ENCODE measurements around the gene SGCA.

SGCA gene

GRCh38 chr17:50165867-50166517 lies at the start of gene SGCA:
SGCA (plus strand) TSS chr17:50166005; CDS start chr17:50166041, 36 bp downstream.
- Histone ChIP-seq H3K4me3 (ENCODE audit: low read depth in 1 of 2, low read length in 2 of 2) (no peak within 1 kb of the TSS), H3K27me3 (ENCODE audit: control insufficient read depth in 1 of 2, insufficient read depth in 2 of 2, low read length in 2 of 2) (no peaks in the 10 kb centered on the region), H3K9ac (ENCODE audit: low read depth in 1 of 2, low read length in 2 of 2) (no peak within 1 kb of the TSS), H3K9me3 (ENCODE audit: control insufficient read depth in 1 of 2, low read length in 2 of 2) (no peaks in the 10 kb centered on the region), H3K36me3 (ENCODE audit: control insufficient read depth in 1 of 2, insufficient read depth in 2 of 2, low read length in 2 of 2) (no peaks in the 10 kb centered on the region), H3K27ac (ENCODE audit: low read depth, low read length) (no peak within 1 kb of the TSS), H3K4me1 (ENCODE audit: control insufficient read depth in 1 of 2, insufficient read depth in 2 of 2, low read length in 2 of 2) (peaks cover 4 to 12% of the 10 kb centered on the region in 2 donors)

DNA sequence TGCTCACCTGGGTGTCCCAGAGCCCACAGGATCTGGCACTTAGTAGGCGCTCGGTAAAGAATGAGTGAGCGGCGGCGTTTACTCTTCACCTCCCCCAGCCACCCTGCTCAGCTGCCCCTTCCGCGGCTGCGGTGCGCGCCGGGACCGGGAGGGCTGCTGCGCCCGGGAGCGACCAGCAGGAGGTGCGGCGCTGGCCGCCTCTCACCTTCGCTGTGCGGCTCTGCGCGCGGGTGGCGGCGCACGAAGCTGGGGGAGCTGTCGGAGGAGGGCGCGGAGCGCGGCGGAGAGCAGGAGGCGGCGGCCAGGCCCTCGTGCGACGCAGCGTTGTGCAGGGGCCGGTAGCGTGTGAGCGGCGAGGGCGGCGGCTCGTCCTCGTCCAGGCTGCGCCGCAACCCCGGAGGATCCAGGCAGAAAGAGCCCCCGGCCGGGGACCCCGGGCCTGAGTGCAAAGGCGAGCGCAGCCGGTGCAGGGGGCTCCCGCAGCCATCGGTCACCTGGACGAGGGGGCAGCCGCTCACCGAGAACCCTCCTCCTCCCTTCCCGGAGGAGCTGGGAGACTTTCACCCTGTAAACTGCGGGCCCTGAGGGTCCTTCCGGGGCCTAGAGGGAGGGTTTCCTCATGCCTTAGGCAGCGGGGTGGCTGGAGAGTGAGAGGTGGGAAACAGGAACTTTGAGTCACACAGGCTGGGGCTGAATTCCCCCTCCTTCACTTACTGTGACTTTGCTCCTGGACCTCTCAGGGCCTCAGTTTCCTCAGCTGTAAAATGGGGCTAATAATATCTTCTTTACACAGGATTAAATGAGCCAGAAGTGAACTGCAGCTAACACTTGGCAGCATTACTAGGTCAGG lies 48.4 kb upstream of the SGCA start:
- Histone ChIP-seq H3K27me3 (ENCODE audit: control insufficient read depth in 1 of 2, insufficient read depth in 2 of 2, low read length in 2 of 2) (peaks cover 9 to 14% of the 10 kb centered on the region in 2 donors), H3K9me3 (ENCODE audit: control insufficient read depth in 1 of 2, low read length in 2 of 2) (no peaks in the 10 kb centered on the region), H3K36me3 (ENCODE audit: control insufficient read depth in 1 of 2, insufficient read depth in 2 of 2, low read length in 2 of 2) (no peaks in the 10 kb centered on the region), H3K27ac (ENCODE audit: low read depth, low read length) (no peak overlapping the region), H3K4me1 (ENCODE audit: control insufficient read depth in 1 of 2, insufficient read depth in 2 of 2, low read length in 2 of 2) (peaks cover 10 to 27% of the 10 kb centered on the region in 2 donors), H3K4me3 (ENCODE audit: low read depth in 1 of 2, low read length in 2 of 2) (no peak overlapping the region), H3K9ac (ENCODE audit: low read depth in 1 of 2, low read length in 2 of 2) (no peak overlapping the region)

- Histone ChIP-seq H3K4me1 (ENCODE audit: control insufficient read depth in 1 of 2, insufficient read depth in 2 of 2, low read length in 2 of 2) (peaks cover 4 to 19% of the 10 kb centered on the region in 2 donors), H3K36me3 (ENCODE audit: control insufficient read depth in 1 of 2, insufficient read depth in 2 of 2, low read length in 2 of 2) (no peaks in the 10 kb centered on the region), H3K9ac (ENCODE audit: low read depth in 1 of 2, low read length in 2 of 2) (no peak overlapping the region), H3K27ac (ENCODE audit: low read depth, low read length) (no peak overlapping the region), H3K27me3 (ENCODE audit: control insufficient read depth in 1 of 2, insufficient read depth in 2 of 2, low read length in 2 of 2) (peaks cover 9 to 14% of the 10 kb centered on the region in 2 donors), H3K4me3 (ENCODE audit: low read depth in 1 of 2, low read length in 2 of 2) (no peak overlapping the region), H3K9me3 (ENCODE audit: control insufficient read depth in 1 of 2, low read length in 2 of 2) (no peaks in the 10 kb centered on the region)
Observed at GRCh38 chr17:50118076-50118827, 47.6 kb upstream of the SGCA start.

DNA sequence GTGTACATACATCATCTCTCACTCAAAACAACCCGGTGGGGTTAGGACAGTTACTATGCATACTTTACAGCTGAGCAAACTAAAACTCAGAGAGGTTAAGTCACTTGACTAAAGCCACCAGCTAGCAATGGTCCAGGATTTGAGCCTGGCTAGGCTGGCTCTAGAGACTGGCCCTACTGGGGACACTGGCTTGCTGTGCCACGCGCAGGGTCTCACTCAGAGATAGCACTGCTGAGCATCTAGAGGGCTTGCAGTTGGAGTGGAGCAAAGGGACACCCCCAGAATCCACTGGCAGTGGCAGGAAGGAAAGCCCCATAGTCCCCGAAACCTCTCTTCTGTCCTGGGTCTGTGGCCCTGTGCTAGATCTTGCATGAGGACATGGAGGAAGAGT lies 47.0 kb upstream of the SGCA start:
- H3K4me3 ChIP-seq (ENCODE audit: low read depth in 1 of 2, low read length in 2 of 2) = no peak overlapping the region
- no peaks in the 10 kb centered on the region for H3K36me3 ChIP-seq (ENCODE audit: control insufficient read depth in 1 of 2, insufficient read depth in 2 of 2, low read length in 2 of 2)
- H3K27me3 ChIP-seq (ENCODE audit: control insufficient read depth in 1 of 2, insufficient read depth in 2 of 2, low read length in 2 of 2) = peaks cover 9 to 14% of the 10 kb centered on the region in 2 donors
- H3K4me1 ChIP-seq (ENCODE audit: control insufficient read depth in 1 of 2, insufficient read depth in 2 of 2, low read length in 2 of 2) = peaks cover 9 to 21% of the 10 kb centered on the region in 2 donors
- no peaks in the 10 kb centered on the region for H3K9me3 ChIP-seq (ENCODE audit: control insufficient read depth in 1 of 2, low read length in 2 of 2)
- H3K27ac ChIP-seq (ENCODE audit: low read depth, low read length) = no peak overlapping the region
- no peak overlapping the region for H3K9ac ChIP-seq (ENCODE audit: low read depth in 1 of 2, low read length in 2 of 2)

DNA sequence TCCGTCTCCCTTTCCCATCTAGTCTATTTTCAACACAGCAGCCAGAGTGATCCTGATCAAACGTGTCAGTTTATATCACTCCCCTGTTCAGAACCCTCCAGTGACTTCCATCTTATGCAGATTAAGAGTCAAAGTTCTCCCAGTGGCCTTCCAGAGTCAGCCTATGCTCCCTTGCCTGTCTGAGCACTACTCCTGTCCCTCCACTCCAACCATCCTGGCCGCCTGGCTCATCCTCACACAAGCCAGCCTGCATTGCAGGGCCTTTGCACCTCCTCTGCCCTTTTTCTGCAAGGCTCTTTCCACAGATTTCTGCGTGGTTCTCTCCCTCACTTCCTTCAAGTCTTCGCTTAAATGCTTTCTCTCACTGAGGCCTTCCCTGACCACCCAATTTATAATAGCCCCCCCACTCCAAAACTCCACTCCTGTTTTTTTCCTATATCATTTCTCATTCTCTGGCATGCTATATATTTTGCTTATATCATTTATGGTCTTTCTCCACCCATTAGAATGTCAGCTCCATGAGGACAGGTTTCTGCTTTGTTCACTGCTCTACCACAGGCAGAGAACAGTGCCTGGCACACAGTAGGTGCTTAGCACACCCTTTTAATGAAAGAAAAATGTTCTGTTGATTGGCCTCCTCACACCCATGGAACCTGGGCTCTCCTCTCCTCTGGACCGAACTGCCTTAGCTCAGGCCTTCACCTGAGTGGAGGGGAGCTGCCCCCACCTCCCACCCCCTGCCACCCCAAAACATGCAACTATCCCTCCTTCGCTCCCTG lies 45.1 kb upstream of the SGCA start:
- Histone ChIP-seq H3K4me1 (ENCODE audit: control insufficient read depth in 1 of 2, insufficient read depth in 2 of 2, low read length in 2 of 2) (peaks cover 12 to 17% of the 10 kb centered on the region in 2 donors), H3K9ac (ENCODE audit: low read depth in 1 of 2, low read length in 2 of 2) (no peak overlapping the region), H3K36me3 (ENCODE audit: control insufficient read depth in 1 of 2, insufficient read depth in 2 of 2, low read length in 2 of 2) (no peaks in the 10 kb centered on the region), H3K27ac (ENCODE audit: low read depth, low read length) (no peak overlapping the region), H3K9me3 (ENCODE audit: control insufficient read depth in 1 of 2, low read length in 2 of 2) (no peaks in the 10 kb centered on the region), H3K27me3 (ENCODE audit: control insufficient read depth in 1 of 2, insufficient read depth in 2 of 2, low read length in 2 of 2) (peaks cover 4 to 8% of the 10 kb centered on the region in 2 donors), H3K4me3 (ENCODE audit: low read depth in 1 of 2, low read length in 2 of 2) (no peak overlapping the region)

- H3K4me3 ChIP-seq (ENCODE audit: low read depth in 1 of 2, low read length in 2 of 2) = no peak overlapping the region
- no peak overlapping the region for H3K27ac ChIP-seq (ENCODE audit: low read depth, low read length)
- no peaks in the 10 kb centered on the region for H3K36me3 ChIP-seq (ENCODE audit: control insufficient read depth in 1 of 2, insufficient read depth in 2 of 2, low read length in 2 of 2)
- H3K27me3 ChIP-seq (ENCODE audit: control insufficient read depth in 1 of 2, insufficient read depth in 2 of 2, low read length in 2 of 2) = peaks cover 0 to 3% of the 10 kb centered on the region in 2 donors
- H3K9ac ChIP-seq (ENCODE audit: low read depth in 1 of 2, low read length in 2 of 2) = no peak overlapping the region
- no peaks in the 10 kb centered on the region for H3K9me3 ChIP-seq (ENCODE audit: control insufficient read depth in 1 of 2, low read length in 2 of 2)
- peaks cover 8 to 16% of the 10 kb centered on the region in 2 donors for H3K4me1 ChIP-seq (ENCODE audit: control insufficient read depth in 1 of 2, insufficient read depth in 2 of 2, low read length in 2 of 2)
Observed at GRCh38 chr17:50122945-50123344, 42.9 kb upstream of the SGCA start.

- no peak overlapping the region for H3K4me3 ChIP-seq (ENCODE audit: low read depth in 1 of 2, low read length in 2 of 2)
- peaks cover 0 to 7% of the 10 kb centered on the region in 2 donors for H3K27me3 ChIP-seq (ENCODE audit: control insufficient read depth in 1 of 2, insufficient read depth in 2 of 2, low read length in 2 of 2)
- H3K9me3 ChIP-seq (ENCODE audit: control insufficient read depth in 1 of 2, low read length in 2 of 2) = no peaks in the 10 kb centered on the region
- no peak overlapping the region for H3K9ac ChIP-seq (ENCODE audit: low read depth in 1 of 2, low read length in 2 of 2)
- H3K36me3 ChIP-seq (ENCODE audit: control insufficient read depth in 1 of 2, insufficient read depth in 2 of 2, low read length in 2 of 2) = no peaks in the 10 kb centered on the region
- H3K4me1 ChIP-seq (ENCODE audit: control insufficient read depth in 1 of 2, insufficient read depth in 2 of 2, low read length in 2 of 2) = peaks cover 13 to 24% of the 10 kb centered on the region in 2 donors
- peak overlapping the region; percentile 26 for H3K27ac ChIP-seq (ENCODE audit: low read depth, low read length)
Observed at GRCh38 chr17:50123649-50124349, 42.0 kb upstream of the SGCA start.

GRCh38 chr17:50125420-50125997 lies 40.3 kb upstream of the SGCA start:
- Histone ChIP-seq H3K9me3 (ENCODE audit: control insufficient read depth in 1 of 2, low read length in 2 of 2) (no peaks in the 10 kb centered on the region), H3K27ac (ENCODE audit: low read depth, low read length) (no peak overlapping the region), H3K36me3 (ENCODE audit: control insufficient read depth in 1 of 2, insufficient read depth in 2 of 2, low read length in 2 of 2) (no peaks in the 10 kb centered on the region), H3K9ac (ENCODE audit: low read depth in 1 of 2, low read length in 2 of 2) (no peak overlapping the region), H3K4me1 (ENCODE audit: control insufficient read depth in 1 of 2, insufficient read depth in 2 of 2, low read length in 2 of 2) (peaks cover 13 to 27% of the 10 kb centered on the region in 2 donors), H3K27me3 (ENCODE audit: control insufficient read depth in 1 of 2, insufficient read depth in 2 of 2, low read length in 2 of 2) (peaks cover 0 to 4% of the 10 kb centered on the region in 2 donors), H3K4me3 (ENCODE audit: low read depth in 1 of 2, low read length in 2 of 2) (no peak overlapping the region)

Data from duodenal mucosa (tissue), 2 donors.